OCI-M1 (cell line): ENCODE results near the gene SDR39U1.

Experiments used
- DNase-seq: peaks from one replicate; lab custom pipeline; 2025; lab: John Stamatoyannopoulos, UW

Gene SDR39U1

DNA sequence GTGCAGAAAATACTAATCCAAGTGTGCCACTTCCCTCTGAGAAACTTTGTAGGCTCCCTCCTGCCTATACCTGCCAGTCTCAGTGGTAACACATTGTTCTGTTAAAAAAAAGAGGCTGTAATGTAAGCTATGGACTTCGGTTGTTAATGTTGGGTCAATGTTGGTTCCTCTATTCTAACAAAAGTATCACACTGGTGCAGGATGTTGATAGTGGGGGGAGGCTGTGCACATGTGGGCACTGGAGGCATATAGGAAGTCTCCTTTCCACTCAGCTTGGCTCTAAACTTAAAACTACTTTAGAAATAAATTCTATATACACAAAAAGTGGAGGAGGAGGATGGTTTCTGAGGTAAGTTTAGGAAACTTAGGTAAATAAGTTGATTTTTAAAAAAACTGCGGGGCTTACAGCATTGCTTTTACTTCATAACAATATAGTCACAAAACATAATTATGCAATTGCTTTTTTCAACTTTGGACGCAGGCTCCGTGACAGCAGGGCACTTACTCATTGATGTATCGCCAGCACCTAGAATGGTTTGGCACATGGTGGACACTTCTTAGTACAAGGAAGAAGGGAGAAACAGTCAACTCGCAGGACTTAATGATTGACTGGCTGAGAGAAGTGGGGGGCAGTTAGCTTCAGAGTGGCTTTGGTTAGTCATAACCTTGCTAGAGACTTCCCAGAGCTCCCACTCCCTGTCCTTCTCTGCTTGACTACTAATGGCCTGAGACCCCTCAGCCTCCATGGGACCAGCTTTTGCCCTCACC lies 51.7 kb downstream of the SDR39U1 start:
- DNase-seq = no peak
